Endometrium (tissue), 2 donors: ENCODE data around the gene PATJ.
"Not testable (repeated sequence)": the region's sequence is repeated elsewhere in the genome, so short reads cannot be mapped to it uniquely, and the experiment has no call there.

Experiments used
- FAIRE-seq: peaks from 2 replicates; lab custom pipeline; 2012; peaks lifted over from hg19 to GRCh38; lab: Jason Lieb, UNC
- donor health status: control.
- donor health status: control.

Gene PATJ

GRCh38 chr1:62097464-62097863, 355.2 kb downstream of the PATJ start:
- FAIRE-seq = no peak

- no peak for FAIRE-seq
These were observed 358.2 kb downstream of the PATJ start for GRCh38 chr1:62100442-62100841.

GRCh38 chr1:62103846-62104245, 361.6 kb downstream of the PATJ start:
- FAIRE-seq = no peak

- FAIRE-seq = no peak
These were observed 365.6 kb downstream of the PATJ start for GRCh38 chr1:62107923-62108322.

GRCh38 chr1:62109124-62109523, 366.8 kb downstream of the PATJ start:
- FAIRE-seq = no peak

GRCh38 chr1:62110198-62110817, 368.0 kb downstream of the PATJ start:
- FAIRE-seq = peak; percentile 70

- FAIRE-seq = no peak
These were observed 368.8 kb downstream of the PATJ start for GRCh38 chr1:62111084-62111483.

- no peak for FAIRE-seq
These were observed 371.2 kb downstream of the PATJ start for GRCh38 chr1:62113507-62113906.

GRCh38 chr1:62117018-62117750, 374.9 kb downstream of the PATJ start:
- FAIRE-seq = peak; percentile 35

- no peak for FAIRE-seq
These were observed 384.5 kb downstream of the PATJ start for GRCh38 chr1:62126579-62127290.

- FAIRE-seq = no peak
These were observed 386.5 kb downstream of the PATJ start for GRCh38 chr1:62128745-62129144.

GRCh38 chr1:62131093-62131725, 388.9 kb downstream of the PATJ start:
- FAIRE-seq = no peak

GRCh38 chr1:62138029-62138428, 395.7 kb downstream of the PATJ start:
- FAIRE-seq = no peak

GRCh38 chr1:62139410-62139809, 397.1 kb downstream of the PATJ start:
- FAIRE-seq = no peak

GRCh38 chr1:62140666-62141065, 398.4 kb downstream of the PATJ start:
- no peak for FAIRE-seq

- FAIRE-seq = no peak
These were observed 400.2 kb downstream of the PATJ start for GRCh38 chr1:62142496-62142895.

GRCh38 chr1:62144238-62144831, 402.1 kb downstream of the PATJ start:
- FAIRE-seq = no peak

- FAIRE-seq = no peak
These were observed 417.7 kb downstream of the PATJ start for GRCh38 chr1:62159940-62160348.

GRCh38 chr1:62161711-62162110, 419.4 kb downstream of the PATJ start:
- FAIRE-seq = no peak

GRCh38 chr1:62170380-62170779, 428.1 kb downstream of the PATJ start:
- not testable (repeated sequence) for FAIRE-seq

- FAIRE-seq = peak; percentile 48
These were observed 433.4 kb downstream of the PATJ start for GRCh38 chr1:62175568-62176179.
